ENCODE measurements around the gene CCDC85C.

The CCDC85C gene

GRCh38 chr14:99570544-99571302, 33.3 kb downstream of the CCDC85C start:
- no peak for DNase-seq

GRCh38 chr14:99569725-99570543, 34.1 kb downstream of the CCDC85C start:
- no peak for DNase-seq

GRCh38 chr14:99568567-99569560, 35.1 kb downstream of the CCDC85C start:
- DNase-seq, result no peak

GRCh38 chr14:99566390-99567354, 37.3 kb downstream of the CCDC85C start:
- no peak for DNase-seq

- DNase-seq, result no peak
These were observed 38.0 kb downstream of the CCDC85C start for GRCh38 chr14:99566009-99566389.

- DNase-seq, result no peak
These were observed 38.6 kb downstream of the CCDC85C start for GRCh38 chr14:99565383-99565782.

GRCh38 chr14:99564926-99565259, 39.1 kb downstream of the CCDC85C start:
- DNase-seq, result no peak

- no peak for DNase-seq
These were observed 39.6 kb downstream of the CCDC85C start for GRCh38 chr14:99564256-99564925.

- no peak for DNase-seq
These were observed 40.3 kb downstream of the CCDC85C start for GRCh38 chr14:99563749-99564129.

GRCh38 chr14:99562856-99563748, 40.9 kb downstream of the CCDC85C start:
- DNase-seq, result no peak

- no peak for DNase-seq
These were observed 42.1 kb downstream of the CCDC85C start for GRCh38 chr14:99561864-99562263.

- DNase-seq, result no peak
These were observed 42.9 kb downstream of the CCDC85C start for GRCh38 chr14:99560922-99561683.

GRCh38 chr14:99560403-99560802, 43.6 kb downstream of the CCDC85C start:
- DNase-seq, result no peak

GRCh38 chr14:99559286-99559990, 44.6 kb downstream of the CCDC85C start:
- no peak for DNase-seq

- no peak for DNase-seq
These were observed 47.7 kb downstream of the CCDC85C start for GRCh38 chr14:99556134-99556791.

GRCh38 chr14:99554757-99555531, 49.1 kb downstream of the CCDC85C start:
- no peak for DNase-seq

- no peak for DNase-seq
These were observed 49.8 kb downstream of the CCDC85C start for GRCh38 chr14:99554184-99554583.
